Caco-2 (cell line): ENCODE measurements around the gene FIGLA. TPM values are rescaled to one million over a fixed set of nuclear protein-coding genes. Genes with fewer than 3 reads are reported as not detected.

ENCODE experiments used
- BruUV-seq: library from RNA; stranded (reverse); fragments of 400-500 nt; replicated peaks from 2 replicates; lab custom pipeline; 2021; lab: Mats Ljungman, UMichigan
- CTCF ChIA-PET: fragments of 300-600 bp; sonication (Branson Sonifier 250); formaldehyde crosslinking; loops from one replicate; lab custom pipeline; 2022; ENCODE audit warnings: antibody characterized with exemption; lab: Charles Lee
- POLR2A ChIA-PET: fragments of 300-600 bp; sonication (Branson Sonifier 250); formaldehyde crosslinking; loops from one replicate; lab custom pipeline; 2022; ENCODE audit warnings: antibody characterized with exemption; lab: Charles Lee
- DNase-seq, 2 experiments: peaks; one replicate each; pipeline versions ENCODE4 v3.0.0 to v3.0.0-alpha.2; 2020 to 2022
- H3K27me3 ChIP-seq: replicated peaks from 2 replicates; pipeline ENCODE4 v1.6.0; 2011; ENCODE audit warnings: low read length; ENCODE audit not compliant: control insufficient read depth, insufficient read depth
- H3K36me3 ChIP-seq: 2 replicates; pipeline ENCODE4 v1.5.1; 2011; ENCODE audit warnings: low read length; ENCODE audit not compliant: control insufficient read depth, insufficient read depth
- H3K4me1 ChIP-seq: fragments of 250-450 bp; sonication (Bioruptor Pico); 2 replicates; pipeline ENCODE4 v1.5.1; 2020; ENCODE audit warnings: mild to moderate bottlenecking
- H3K4me3 ChIP-seq: 2 replicates; pipeline ENCODE4 v1.5.1; 2011; ENCODE audit warnings: low read depth, mild to moderate bottlenecking, control low read depth, low read length
- H3K9me3 ChIP-seq: fragments of 250-450 bp; sonication (Bioruptor Pico); 2 replicates; pipeline ENCODE4 v1.5.1; 2020; ENCODE audit warnings: mild to moderate bottlenecking, moderate library complexity
- H3K27ac Mint-ChIP-seq: one replicate; pipeline ENCODE4 v1.8.0; 2022; ENCODE audit warnings: mixed read lengths; ENCODE audit not compliant: unreplicated experiment
- H3K27me3 Mint-ChIP-seq: one replicate; pipeline ENCODE4 v1.8.0; 2022; ENCODE audit warnings: mixed read lengths; ENCODE audit not compliant: insufficient read depth, unreplicated experiment
- H3K36me3 Mint-ChIP-seq: one replicate; pipeline ENCODE4 v1.8.0; 2022; ENCODE audit warnings: mild to moderate bottlenecking, mixed read lengths; ENCODE audit not compliant: insufficient read depth, unreplicated experiment
- H3K4me1 Mint-ChIP-seq: one replicate; pipeline ENCODE4 v1.8.0; 2022; ENCODE audit warnings: low read depth, mixed read lengths; ENCODE audit not compliant: unreplicated experiment
- H3K4me3 Mint-ChIP-seq: one replicate; pipeline ENCODE4 v1.8.0; 2022; ENCODE audit warnings: mild to moderate bottlenecking, moderate library complexity, mixed read lengths; ENCODE audit not compliant: unreplicated experiment
- H3K9me3 Mint-ChIP-seq: one replicate; pipeline ENCODE4 v1.8.0; 2022; ENCODE audit warnings: mixed read lengths; ENCODE audit not compliant: unreplicated experiment
- CTCF ChIP-seq, 2 experiments: fragments of 200-600 bp in 1 of 2; IDR thresholded peaks; 1 replicate in 1 of 2; 2 replicates in 1 of 2; pipeline versions ENCODE4 v1.5.1 to v1.8.0; 2011 to 2022; ENCODE audit warnings: antibody characterized with exemption in 1 of 2, control low read depth in 1 of 2, inconsistent platforms in 1 of 2, low read depth in 1 of 2, low read length in 1 of 2, mild to moderate bottlenecking in 1 of 2, moderate library complexity in 1 of 2; ENCODE audit not compliant: insufficient read depth in 1 of 2, severe bottlenecking in 1 of 2, unreplicated experiment in 1 of 2
- intact Hi-C: fragments of 100-400 bp; cut with micrococcal nuclease; formaldehyde crosslinking; loops from one replicate; pipeline ENCODE4 v1.10.0; 2022; ENCODE audit not compliant: unreplicated experiment
- total RNA-seq: library from RNA; stranded (reverse); gene quantifications from 2 replicates; pipeline ENCODE4 v1.2.3, GENCODE V29; 2022

FIGLA gene
- total RNA-seq, 1 experiment from 2014 or later: not detected

- BruUV-seq: no TSS peak
- ChIA-PET POLR2A (no interaction called here), CTCF (interaction anchor here (0.7 kb wide), 1 partner anchor 20 kb away, joined by 7 read pairs; no protein-coding TSS in a partner anchor)
- H3K4me3 Mint-ChIP-seq: no peak overlapping the region
- DNase-seq: no peak
- no peaks in the 10 kb centered on the region for H3K4me1 ChIP-seq
- no peaks in the 10 kb centered on the region for H3K4me1 Mint-ChIP-seq
- no peaks in the 10 kb centered on the region for H3K36me3 Mint-ChIP-seq
- peaks cover 16% of the 10 kb centered on the region for H3K27me3 Mint-ChIP-seq
- 0 out of 2 replicates have a peak, but pooled peaks cover 1% of the 10 kb centered on the region for H3K27me3 ChIP-seq
- no peaks in the 10 kb centered on the region for H3K9me3 ChIP-seq
- no peaks in the 10 kb centered on the region for H3K9me3 Mint-ChIP-seq
- no peak overlapping the region for H3K4me3 ChIP-seq
- no peak overlapping the region for H3K27ac Mint-ChIP-seq
- intact Hi-C loops: no loop called here
- H3K36me3 ChIP-seq: no peaks in the 10 kb centered on the region
- no peak for TF ChIP-seq CTCF (IDR thresholded peaks at IDR 0.05; ENCODE audit: insufficient read depth in 1 of 2, low read depth in 1 of 2, low read length in 1 of 2, severe bottlenecking in 1 of 2, unreplicated experiment in 1 of 2)
Measured at GRCh38 chr2:70784320-70784719, 6.1 kb downstream of the FIGLA start.

- POLR2A ChIA-PET: no interaction called here
- no peak overlapping the region for H3K27ac Mint-ChIP-seq
- Histone ChIP-seq H3K9me3 (no peaks in the 10 kb centered on the region), H3K36me3 (no peaks in the 10 kb centered on the region), H3K4me1 (no peaks in the 10 kb centered on the region), H3K4me3 (no peak overlapping the region), H3K27me3 (peaks cover 1% of the 10 kb centered on the region; the same call in 1 of the 2 replicates)
- no peaks in the 10 kb centered on the region for H3K9me3 Mint-ChIP-seq
- H3K27me3 Mint-ChIP-seq: peaks cover 21% of the 10 kb centered on the region
- intact Hi-C loops: no loop called here
- no peaks in the 10 kb centered on the region for H3K36me3 Mint-ChIP-seq
- TF ChIP-seq CTCF (IDR thresholded peaks at IDR 0.05; ENCODE audit: insufficient read depth in 1 of 2, low read depth in 1 of 2, low read length in 1 of 2, severe bottlenecking in 1 of 2, unreplicated experiment in 1 of 2): no peak
- BruUV-seq: no TSS peak
- H3K4me3 Mint-ChIP-seq: no peak overlapping the region
- no peak for DNase-seq
- H3K4me1 Mint-ChIP-seq: no peaks in the 10 kb centered on the region
- CTCF ChIA-PET: interaction anchor here (0.7 kb wide), 1 partner anchor 25 kb away, joined by 3 read pairs; no protein-coding TSS in a partner anchor
Measured at GRCh38 chr2:70779911-70780545, 10.4 kb downstream of the FIGLA start.

GRCh38 chr2:70779491-70779890, 11.0 kb downstream of the FIGLA start:
- no peak for DNase-seq
- Histone ChIP-seq H3K27me3 (peaks cover 1% of the 10 kb centered on the region; the same call in 1 of the 2 replicates), H3K9me3 (no peaks in the 10 kb centered on the region), H3K4me1 (no peaks in the 10 kb centered on the region), H3K4me3 (no peak overlapping the region), H3K36me3 (no peaks in the 10 kb centered on the region)
- peaks cover 21% of the 10 kb centered on the region for H3K27me3 Mint-ChIP-seq
- no peak for TF ChIP-seq CTCF (IDR thresholded peaks at IDR 0.05; ENCODE audit: insufficient read depth in 1 of 2, low read depth in 1 of 2, low read length in 1 of 2, severe bottlenecking in 1 of 2, unreplicated experiment in 1 of 2)
- POLR2A ChIA-PET: no interaction called here
- no peaks in the 10 kb centered on the region for H3K36me3 Mint-ChIP-seq
- no peak overlapping the region for H3K27ac Mint-ChIP-seq
- H3K4me1 Mint-ChIP-seq: no peaks in the 10 kb centered on the region
- H3K4me3 Mint-ChIP-seq: no peak overlapping the region
- no TSS peak for BruUV-seq
- CTCF ChIA-PET: no interaction called here
- no peaks in the 10 kb centered on the region for H3K9me3 Mint-ChIP-seq
- intact Hi-C loops: no loop called here
